Spleen (tissue), 11 donors: ENCODE measurements around the gene ARHGEF37. TPM values are rescaled to one million over a fixed set of nuclear protein-coding genes. Genes with fewer than 3 reads are reported as not detected.

ENCODE experiments used
- DNase-seq: peaks from one replicate; pipeline ENCODE4 v3.0.0-alpha.2; 2020
- H3K27ac ChIP-seq, 8 donors: fragments of 200-600 bp; sonication (generic) in 7 of 8; 1 replicate in 4 of 8; 2 replicates in 4 of 8; pipeline versions ENCODE4 v1.5.0 to v1.8.0; 2016 to 2021; ENCODE audit warnings: inconsistent platforms in 4 of 8, mild to moderate bottlenecking in 4 of 8, moderate library complexity in 1 of 8
- H3K27me3 ChIP-seq, 7 donors: fragments of 200-600 bp; sonication (generic) in 6 of 7; replicated peaks in 1 of 7; 1 replicate in 4 of 7; 2 replicates in 3 of 7; pipeline versions ENCODE4 v1.5.0 to v1.8.0; 2016 to 2021; ENCODE audit warnings: inconsistent platforms in 3 of 7, mild to moderate bottlenecking in 1 of 7
- H3K36me3 ChIP-seq, 6 donors: fragments of 200-600 bp; sonication (generic) in 5 of 6; 1 replicate in 4 of 6; 2 replicates in 2 of 6; pipeline versions ENCODE4 v1.5.0 to v1.8.0; 2016 to 2021; ENCODE audit warnings: inconsistent platforms in 2 of 6
- H3K4me1 ChIP-seq, 6 donors: fragments of 200-600 bp; sonication (generic) in 5 of 6; 1 replicate in 3 of 6; 2 replicates in 3 of 6; pipeline versions ENCODE4 v1.5.0 to v1.8.0; 2016 to 2021; ENCODE audit warnings: inconsistent platforms in 3 of 6
- H3K4me3 ChIP-seq, 8 donors: fragments of 200-600 bp; sonication (generic) in 7 of 8; 1 replicate in 4 of 8; 2 replicates in 4 of 8; pipeline versions ENCODE4 v1.5.0 to v1.8.0; 2016 to 2021; ENCODE audit warnings: inconsistent platforms in 4 of 8, mild to moderate bottlenecking in 4 of 8, moderate library complexity in 2 of 8
- H3K9me3 ChIP-seq, 8 donors: fragments of 200-600 bp; sonication (generic) in 7 of 8; 1 replicate in 4 of 8; 2 replicates in 4 of 8; pipeline versions ENCODE4 v1.5.0 to v1.8.0; 2016 to 2021; ENCODE audit warnings: inconsistent platforms in 4 of 8
- CTCF ChIP-seq, 11 experiments: fragments of 200-600 bp in 7 of 11; fragments of 450-650 bp in 4 of 11; sonication (generic) in 4 of 11; IDR thresholded peaks in 8 of 11; conservative IDR thresholded peaks in 3 of 11; 1 replicate in 7 of 11; 2 replicates in 4 of 11; pipeline versions ENCODE4 v1.4.0 to v1.8.0; 2016 to 2021; ENCODE audit warnings: antibody characterized with exemption in 11 of 11, inconsistent platforms in 4 of 11, mild to moderate bottlenecking in 1 of 11
- POLR2A ChIP-seq, 3 donors: fragments of 450-650 bp; IDR thresholded peaks; one replicate each; pipeline ENCODE4 v1.5.1; 2017; ENCODE audit warnings: antibody characterized with exemption in 3 of 3, mild to moderate bottlenecking in 1 of 3
- POLR2AphosphoS5 ChIP-seq, 3 donors: sonication (generic); formaldehyde crosslinking; IDR thresholded peaks; one replicate each; pipeline ENCODE4 v1.5.1; 2017; ENCODE audit warnings: antibody characterized with exemption in 3 of 3
- WGBS, 5 donors: extraction: QIAGEN DNeasy Blood & Tissue Kit in 3 of 5; methylation state at CpG; one replicate each; pipeline versions ENCODE4 v1.1.5 to v1.1.7; 2013 to 2018; 5-methylcytosine and 5-hydroxymethylcytosine counted together
- intact Hi-C: fragments of 100-400 bp; cut with DNase I; formaldehyde crosslinking; loops from one replicate; pipeline ENCODE4 v1.15.0; 2023; ENCODE audit warnings: low total_unique reads
- polyA plus RNA-seq, 3 donors: library from polyadenylated mRNA; stranded (reverse); fragments of 200-250 nt; gene quantifications; one replicate each; pipeline ENCODE4 v1.2.1, GENCODE V29; 2013
- total RNA-seq, 7 donors: library from RNA; depleted of rRNA in 3 of 7; stranded (reverse); fragments of >200 nt in 3 of 7; fragmentation: NEBNext Ultra II Directional in 4 of 7; extraction: Animal tissue kit (Norgen Biotek cat#: 25700) in 4 of 7; gene quantifications; one replicate each; pipeline versions ENCODE4 v1.1.0 to v1.2.1, GENCODE V29; 2016 to 2021
- donor health status: healthy with polysubstance abuse.
- donor health status: DM: no; HTN: no; CAD: no; lungs with moderate emphysema.
- donor health status: DM: no; HTN: no; CAD: no.
- donor health status: Bipolar disorder and iron deficiency.
- donor health status: healthy.
- donor health status: DM: no; HTN: no; CAD: no.
- donor health status: DM: yes; HTN: yes; CAD: no.

The ARHGEF37 gene
- total and polyA plus RNA-seq, 10 donors, result 0.77 to 3.5 (median 1.3) TPM

DNA sequence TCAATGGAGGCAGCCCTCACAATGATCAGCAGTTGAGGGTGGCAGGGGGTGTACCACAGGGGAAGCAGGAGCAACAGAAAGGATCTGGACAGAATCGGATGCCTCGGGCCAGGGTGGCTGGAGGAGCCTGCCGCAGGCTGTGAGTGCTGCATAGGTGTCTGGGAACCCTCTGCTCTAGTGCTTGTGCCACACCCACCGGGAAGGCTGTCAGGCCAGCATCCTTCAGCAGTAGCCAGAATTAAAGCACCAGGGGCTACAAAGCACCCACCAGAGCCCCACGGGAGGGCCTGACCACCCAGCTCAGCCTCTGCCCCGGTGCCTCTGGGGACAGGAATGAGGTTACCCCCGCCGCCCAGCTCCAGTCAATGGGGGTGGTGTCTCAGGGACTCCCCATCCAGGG is 49.0 kb downstream of the ARHGEF37 start:
- no peaks in the 10 kb centered on the region for H3K27me3 ChIP-seq
- no peak for DNase-seq
- H3K4me3 ChIP-seq, result no peak overlapping the region
- intact Hi-C loops, result no loop called here
- no peak overlapping the region for H3K27ac ChIP-seq
- TF ChIP-seq POLR2A (IDR thresholded peaks at IDR 0.05) (no peak), POLR2AphosphoS5 (IDR thresholded peaks at IDR 0.05) (no peak), CTCF (IDR thresholded peaks at IDR 0.05 in 8 of 11, conservative IDR thresholded peaks at IDR 0.05 in 3 of 11) (no peak)
- H3K9me3 ChIP-seq, result no peaks in the 10 kb centered on the region
- 82 to 93% (median 89%) methylated on average over 6 to 8 of the region's 8 CpGs for WGBS, 5 donors
- no peaks in the 10 kb centered on the region for H3K4me1 ChIP-seq
- H3K36me3 ChIP-seq, result no peaks in the 10 kb centered on the region

DNA sequence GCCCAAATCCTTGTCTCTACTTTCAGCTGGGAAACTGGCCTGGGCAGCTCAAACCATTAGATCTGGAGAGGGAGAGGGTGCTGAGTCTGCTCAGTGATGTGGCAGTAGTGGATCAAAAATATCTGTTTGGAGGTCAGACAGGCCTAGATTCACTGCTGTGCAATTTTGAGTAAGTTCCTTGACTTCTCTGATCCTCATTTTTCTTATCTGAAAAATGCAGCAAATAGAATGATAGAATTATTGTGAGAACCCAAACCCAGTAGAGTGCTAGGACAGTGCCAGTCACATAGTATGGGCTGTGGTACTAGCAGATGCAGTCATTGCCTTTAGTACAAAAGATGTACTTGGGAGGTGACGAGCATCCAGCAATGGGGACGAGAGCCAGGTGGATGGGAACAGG is 50.2 kb downstream of the ARHGEF37 start:
- no peaks in the 10 kb centered on the region for H3K9me3 ChIP-seq
- no peaks in the 10 kb centered on the region for H3K36me3 ChIP-seq
- DNase-seq, result no peak
- intact Hi-C loops, result no loop called here
- 92 to 98% (median 98%) methylated on average over 2 of the region's 2 CpGs for WGBS, 5 donors
- no peak overlapping the region for H3K4me3 ChIP-seq
- no peak for TF ChIP-seq CTCF (IDR thresholded peaks at IDR 0.05 in 8 of 11, conservative IDR thresholded peaks at IDR 0.05 in 3 of 11)
- no peak for TF ChIP-seq POLR2A (IDR thresholded peaks at IDR 0.05)
- TF ChIP-seq POLR2AphosphoS5 (IDR thresholded peaks at IDR 0.05), result no peak
- no peaks in the 10 kb centered on the region for H3K4me1 ChIP-seq
- H3K27ac ChIP-seq, result no peak overlapping the region
- H3K27me3 ChIP-seq, result no peaks in the 10 kb centered on the region

- no peak overlapping the region for H3K27ac ChIP-seq
- DNase-seq, result no peak
- intact Hi-C loops, result no loop called here
Observed at GRCh38 chr5:149632311-149633251, 51.3 kb downstream of the ARHGEF37 start.

More at GRCh38 chr5:149632311-149633251, 51.3 kb downstream of the ARHGEF37 start:
- Histone ChIP-seq H3K4me3 (no peak overlapping the region), H3K9me3 (no peaks in the 10 kb centered on the region), H3K36me3 (no peaks in the 10 kb centered on the region), H3K27me3 (no peaks in the 10 kb centered on the region), H3K4me1 (no peaks in the 10 kb centered on the region)
- no peak for TF ChIP-seq POLR2A (IDR thresholded peaks at IDR 0.05)
- no peak for TF ChIP-seq POLR2AphosphoS5 (IDR thresholded peaks at IDR 0.05)
- TF ChIP-seq CTCF (IDR thresholded peaks at IDR 0.05 in 8 of 11, conservative IDR thresholded peaks at IDR 0.05 in 3 of 11), result no peak
- 46 to 66% (median 50%) methylated on average over 12 of the region's 12 CpGs for WGBS, 5 donors
